Activated CD4-positive, alpha-beta T cell treated with anti-CD3 and anti-CD28 coated beads, Interleukin-2, Interleukin-6, amounts not matched to agents 100 ng/mL and 50 ng/mL, durations not matched to agents 16 hours and 8 hours (primary cell): Measurements from ENCODE around the gene ACTR10.

Source experiments
- DNase-seq: peaks from one replicate; pipeline ENCODE4 v3.0.0-alpha.2; 2020

ACTR10 gene

GRCh38 chr14:58199726-58200479 lies at the start of gene ACTR10:
Gene ACTR10, plus strand, starts transcription at chr14:58200149. Its CDS starts 69 bp downstream, at chr14:58200218.
- DNase-seq = peak; percentile 92

- DNase-seq = no peak
Measured at GRCh38 chr14:58150243-58150805, 49.6 kb upstream of the ACTR10 start.

- DNase-seq = peak; percentile 6
Measured at GRCh38 chr14:58151133-58152013, 48.6 kb upstream of the ACTR10 start.

- peak; percentile 85 for DNase-seq
Measured at GRCh38 chr14:58152014-58152857, 47.7 kb upstream of the ACTR10 start, which contains the start of gene ARMH4. Gene ARMH4, minus strand, starts transcription at chr14:58152213. Its CDS starts 12,855 bp downstream, at chr14:58139358.

GRCh38 chr14:58160561-58160960 lies 39.4 kb upstream of the ACTR10 start:
- DNase-seq = no peak

- DNase-seq = peak; percentile 76
Measured at GRCh38 chr14:58166005-58166983, 33.7 kb upstream of the ACTR10 start.

- no peak for DNase-seq
Measured at GRCh38 chr14:58167057-58167456, 32.9 kb upstream of the ACTR10 start.

- DNase-seq = no peak
Measured at GRCh38 chr14:58167891-58168290, 32.1 kb upstream of the ACTR10 start.

GRCh38 chr14:58171090-58171489 lies 28.9 kb upstream of the ACTR10 start:
- peak; percentile 76 for DNase-seq

GRCh38 chr14:58177125-58177524 lies 22.8 kb upstream of the ACTR10 start:
- DNase-seq = no peak

GRCh38 chr14:58189176-58189575 lies 10.8 kb upstream of the ACTR10 start:
- no peak for DNase-seq

- DNase-seq = no peak
Measured at GRCh38 chr14:58191763-58192601, 8.0 kb upstream of the ACTR10 start.

- DNase-seq = no peak
Measured at GRCh38 chr14:58193542-58193941, 6.4 kb upstream of the ACTR10 start.

- DNase-seq = no peak
Measured at GRCh38 chr14:58196198-58196597, 3.8 kb upstream of the ACTR10 start.

- DNase-seq = no peak
Measured at GRCh38 chr14:58198086-58198485, 1.9 kb upstream of the ACTR10 start.

GRCh38 chr14:58200480-58200841 lies 512 bp downstream of the ACTR10 start:
- no peak for DNase-seq

- DNase-seq = no peak
Measured at GRCh38 chr14:58200846-58201245, 897 bp downstream of the ACTR10 start.

- DNase-seq = no peak
Measured at GRCh38 chr14:58213176-58213575, 13.2 kb downstream of the ACTR10 start.

- DNase-seq = no peak
Measured at GRCh38 chr14:58215191-58215914, 15.4 kb downstream of the ACTR10 start.

GRCh38 chr14:58216544-58216943 lies 16.6 kb downstream of the ACTR10 start:
- DNase-seq = no peak
